Stimulated activated CD4-positive, alpha-beta T cell treated with anti-CD3 and anti-CD28 coated beads, Interleukin-12 subunit alpha, Interleukin-12 subunit beta, amount 100 ng/mL, for 24 hours (primary cell): ENCODE results near the gene RWDD4.

Experiments
- DNase-seq, 2 experiments: peaks; one replicate each; pipeline ENCODE4 v3.0.0-alpha.2; 2020; ENCODE audit warnings: low read depth in 2 of 2

Gene RWDD4

DNA sequence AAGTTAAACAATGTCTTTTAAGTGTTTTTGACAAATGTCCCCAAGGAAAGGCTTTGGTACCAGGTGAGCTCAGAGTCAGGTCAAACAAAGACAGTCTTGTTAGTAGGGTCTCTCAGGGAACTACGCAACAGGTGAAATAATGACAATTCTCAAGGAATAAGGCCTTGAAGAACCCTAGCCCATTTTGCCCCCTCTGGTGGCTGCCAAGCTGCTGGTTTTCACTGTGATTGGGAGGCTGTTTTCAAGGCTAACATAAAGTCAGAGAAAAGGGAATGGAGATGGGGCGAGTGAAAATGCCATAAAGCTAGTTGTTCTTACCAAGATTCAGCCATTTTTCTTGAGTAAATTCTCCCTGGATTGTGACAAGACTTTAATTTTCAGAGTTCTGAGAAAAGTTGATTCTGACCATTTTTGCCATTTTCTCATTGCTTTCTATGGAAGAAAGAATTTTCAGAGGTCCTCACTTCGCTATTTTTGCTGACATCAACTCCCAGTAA lies 58.7 kb downstream of the RWDD4 start:
- peak in 1 of 2 experiments; percentile 2 for DNase-seq

DNA sequence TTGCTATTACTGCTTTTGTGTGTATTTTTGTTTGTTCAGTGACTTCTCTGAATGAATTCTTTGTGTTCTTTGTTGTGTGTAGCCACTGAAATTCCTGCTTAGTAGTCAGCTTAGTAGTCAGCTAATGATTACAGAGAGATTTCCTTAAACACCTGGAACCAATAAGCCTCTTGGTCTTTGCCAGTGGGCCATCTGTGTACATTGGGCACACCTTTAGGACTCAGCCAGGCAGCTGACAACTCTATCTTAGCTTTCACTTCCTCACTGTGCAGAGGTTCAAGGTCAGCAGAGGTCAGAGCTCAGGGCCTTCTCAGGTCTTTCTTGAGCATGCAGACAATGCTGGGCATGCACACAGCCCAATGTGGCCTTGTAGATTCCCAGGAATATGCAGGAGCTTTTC lies 59.3 kb downstream of the RWDD4 start:
- no peak for DNase-seq

DNA sequence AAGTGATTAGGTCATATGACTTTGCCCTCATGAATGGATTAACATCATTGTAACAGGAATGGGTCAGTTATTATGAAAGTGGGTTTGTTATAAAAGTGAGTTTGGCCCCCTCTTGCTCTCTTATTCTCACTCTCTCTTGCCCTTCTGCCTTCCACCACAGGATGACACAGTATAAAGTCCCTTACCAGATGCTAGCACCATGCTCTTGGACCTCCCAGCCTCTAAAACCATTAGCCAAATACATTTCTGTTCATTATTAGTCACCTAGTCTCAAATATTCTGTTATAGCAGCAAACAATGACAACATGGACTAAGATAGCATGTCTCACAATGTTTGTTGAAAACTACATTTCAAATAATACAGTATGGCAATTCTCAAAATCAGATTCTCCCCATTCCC lies 59.7 kb downstream of the RWDD4 start:
- no peak for DNase-seq

DNA sequence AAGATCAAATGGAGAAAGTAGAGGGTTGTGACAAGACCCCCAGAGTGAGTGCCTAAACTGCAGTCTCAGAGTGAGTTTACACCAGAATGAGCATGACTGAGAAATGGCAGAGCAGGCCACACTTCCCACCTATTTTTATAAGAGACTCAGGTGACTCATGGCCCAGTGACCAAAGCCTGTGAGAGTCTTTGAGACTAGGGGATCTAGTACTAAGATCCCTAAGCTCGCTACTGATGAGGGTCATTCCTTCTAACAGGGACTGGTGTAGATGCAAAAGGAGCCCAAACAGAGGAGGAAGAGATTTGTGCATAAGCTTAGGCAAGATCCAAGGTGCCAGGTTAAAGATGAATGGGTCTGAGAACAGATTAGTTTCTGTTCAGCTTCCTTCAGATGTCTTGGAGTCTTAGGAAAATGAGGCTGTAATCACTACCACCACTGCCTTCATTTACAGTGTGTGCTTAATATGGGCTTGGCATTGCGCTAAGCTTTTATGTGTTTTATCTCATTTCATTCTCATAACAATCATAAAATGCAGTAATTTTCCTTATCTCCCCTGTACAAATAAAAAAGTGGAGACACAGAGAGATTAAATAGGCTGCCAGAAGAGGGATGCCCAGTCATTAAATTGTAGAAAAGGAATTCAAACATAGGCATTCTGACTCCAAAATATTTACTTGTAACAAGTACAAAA lies 62.8 kb downstream of the RWDD4 start:
- DNase-seq, result no peak

DNA sequence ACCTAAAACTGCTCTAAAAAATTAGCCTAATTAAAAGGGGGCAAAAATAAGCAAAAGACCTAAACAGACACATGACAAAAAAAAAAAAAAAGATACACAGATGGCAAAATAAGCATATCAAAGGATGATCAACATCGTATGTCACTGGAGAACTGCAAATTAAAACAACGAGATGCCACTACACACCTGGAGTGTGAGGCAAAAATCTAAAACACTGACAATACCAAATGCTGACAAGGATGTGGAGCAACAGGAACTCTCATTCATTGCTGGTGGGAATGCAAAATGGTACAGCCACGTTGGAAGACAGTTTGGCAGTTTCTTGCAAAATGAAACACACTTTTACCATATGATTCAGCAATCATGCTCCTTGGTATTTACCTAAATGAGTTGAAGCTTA lies 64.2 kb downstream of the RWDD4 start:
- no peak for DNase-seq

DNA sequence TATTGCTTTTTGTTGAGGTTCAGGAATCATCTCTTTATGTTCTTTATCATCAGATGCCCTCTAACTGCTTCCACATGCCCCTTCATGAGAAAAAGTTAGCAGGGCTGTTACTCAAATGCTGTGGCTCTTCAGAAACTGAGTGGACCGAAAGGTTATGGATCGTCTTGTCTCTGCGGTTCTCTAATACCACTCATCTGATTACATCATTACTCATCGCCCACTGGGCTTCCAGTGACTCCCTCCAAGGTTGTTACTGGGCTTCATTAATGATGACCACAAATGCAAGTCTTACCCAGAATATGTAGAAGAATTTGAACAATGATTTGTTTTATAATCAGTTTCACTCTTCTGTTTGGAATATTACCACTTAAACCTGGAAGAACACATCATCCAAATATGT lies 67.7 kb downstream of the RWDD4 start:
- DNase-seq, result no peak
